ENCODE data around the gene TTLL11. TPM values are rescaled to one million over a fixed set of nuclear protein-coding genes. Genes with fewer than 3 reads are reported as not detected.

The TTLL11 gene
- total RNA-seq, 1 donor from 2014 or later: 4.0 TPM

DNA sequence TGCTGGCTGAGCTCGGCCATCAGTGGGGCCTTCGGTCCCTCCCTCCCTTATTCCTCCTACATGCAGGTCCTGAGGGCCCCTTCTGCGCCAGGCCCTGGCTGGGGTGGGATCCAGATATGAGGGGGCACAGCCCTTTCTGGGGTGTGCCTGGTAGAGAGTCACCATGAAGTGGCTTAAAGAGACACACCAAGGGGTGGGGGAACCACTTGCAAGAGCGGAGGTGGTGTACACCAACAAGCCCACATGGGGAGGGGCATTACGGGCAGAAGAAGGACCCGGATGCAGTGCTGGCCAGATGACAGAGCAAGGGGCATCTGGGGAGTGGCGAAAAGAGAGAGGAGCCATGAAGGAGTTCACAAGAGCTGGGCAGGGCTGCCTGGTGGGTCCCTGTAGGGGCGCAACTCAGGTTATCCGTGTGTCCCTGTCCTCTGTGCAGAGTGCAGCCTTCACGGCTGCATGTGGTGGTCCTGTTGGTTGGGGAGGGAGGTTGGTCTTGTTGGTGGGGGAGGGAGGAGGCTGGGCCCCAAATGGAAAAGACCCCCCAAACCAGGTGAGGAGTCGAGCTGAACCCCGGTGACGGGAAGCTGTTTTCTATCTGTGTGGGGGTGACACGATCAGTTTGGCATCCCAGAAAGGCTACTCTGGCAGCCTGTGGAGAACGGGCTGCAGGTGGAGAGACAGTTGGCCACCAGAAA, 283.6 kb downstream of the TTLL11 start:
- Mint-ChIP-seq H3K27me3 (ENCODE audit: unreplicated experiment) (peaks cover 2% of the 10 kb centered on the region), H3K4me1 (ENCODE audit: unreplicated experiment) (peaks cover 3% of the 10 kb centered on the region), H3K9me3 (ENCODE audit: unreplicated experiment) (no peaks in the 10 kb centered on the region), H3K36me3 (ENCODE audit: low read depth, unreplicated experiment) (no peaks in the 10 kb centered on the region), H3K27ac (ENCODE audit: unreplicated experiment) (no peak overlapping the region), H3K4me3 (ENCODE audit: unreplicated experiment) (no peak overlapping the region)
- no peak for DNase-seq (ENCODE audit: low spot score)
- TF ChIP-seq, protein P1, sequence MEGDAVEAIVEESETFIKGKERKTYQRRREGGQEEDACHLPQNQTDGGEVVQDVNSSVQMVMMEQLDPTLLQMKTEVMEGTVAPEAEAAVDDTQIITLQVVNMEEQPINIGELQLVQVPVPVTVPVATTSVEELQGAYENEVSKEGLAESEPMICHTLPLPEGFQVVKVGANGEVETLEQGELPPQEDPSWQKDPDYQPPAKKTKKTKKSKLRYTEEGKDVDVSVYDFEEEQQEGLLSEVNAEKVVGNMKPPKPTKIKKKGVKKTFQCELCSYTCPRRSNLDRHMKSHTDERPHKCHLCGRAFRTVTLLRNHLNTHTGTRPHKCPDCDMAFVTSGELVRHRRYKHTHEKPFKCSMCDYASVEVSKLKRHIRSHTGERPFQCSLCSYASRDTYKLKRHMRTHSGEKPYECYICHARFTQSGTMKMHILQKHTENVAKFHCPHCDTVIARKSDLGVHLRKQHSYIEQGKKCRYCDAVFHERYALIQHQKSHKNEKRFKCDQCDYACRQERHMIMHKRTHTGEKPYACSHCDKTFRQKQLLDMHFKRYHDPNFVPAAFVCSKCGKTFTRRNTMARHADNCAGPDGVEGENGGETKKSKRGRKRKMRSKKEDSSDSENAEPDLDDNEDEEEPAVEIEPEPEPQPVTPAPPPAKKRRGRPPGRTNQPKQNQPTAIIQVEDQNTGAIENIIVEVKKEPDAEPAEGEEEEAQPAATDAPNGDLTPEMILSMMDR (IDR thresholded peaks at IDR 0.05; ENCODE audit: unreplicated experiment): no peak

DNA sequence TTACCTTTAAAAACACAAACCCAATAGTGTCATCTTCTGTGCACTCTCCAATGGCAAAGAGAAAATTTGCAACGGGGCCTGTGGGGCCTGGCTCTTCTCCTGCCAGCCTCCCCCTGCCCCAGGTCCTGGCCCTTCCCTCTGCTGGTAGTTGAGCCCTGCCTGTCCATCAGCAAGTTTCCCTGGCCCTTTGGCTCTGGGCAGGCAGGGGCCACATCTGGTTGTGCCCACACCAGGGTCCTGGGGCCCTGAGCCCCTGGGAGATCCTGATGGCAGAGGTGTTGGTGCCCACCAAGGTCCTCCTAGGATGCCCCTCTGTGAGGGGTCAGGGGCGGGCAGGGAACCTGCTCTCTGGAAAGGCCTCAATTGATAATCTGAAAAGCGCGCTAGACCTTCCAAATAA, 284.3 kb downstream of the TTLL11 start:
- no peak overlapping the region for H3K4me3 Mint-ChIP-seq (ENCODE audit: unreplicated experiment)
- DNase-seq (ENCODE audit: low spot score): no peak
- peaks cover 2% of the 10 kb centered on the region for H3K27me3 Mint-ChIP-seq (ENCODE audit: unreplicated experiment)
- no peak overlapping the region for H3K27ac Mint-ChIP-seq (ENCODE audit: unreplicated experiment)
- H3K4me1 Mint-ChIP-seq (ENCODE audit: unreplicated experiment): peaks cover 3% of the 10 kb centered on the region
- TF ChIP-seq, protein P1 (IDR thresholded peaks at IDR 0.05; ENCODE audit: unreplicated experiment): no peak
- H3K9me3 Mint-ChIP-seq (ENCODE audit: unreplicated experiment): no peaks in the 10 kb centered on the region
- H3K36me3 Mint-ChIP-seq (ENCODE audit: low read depth, unreplicated experiment): no peaks in the 10 kb centered on the region

DNA sequence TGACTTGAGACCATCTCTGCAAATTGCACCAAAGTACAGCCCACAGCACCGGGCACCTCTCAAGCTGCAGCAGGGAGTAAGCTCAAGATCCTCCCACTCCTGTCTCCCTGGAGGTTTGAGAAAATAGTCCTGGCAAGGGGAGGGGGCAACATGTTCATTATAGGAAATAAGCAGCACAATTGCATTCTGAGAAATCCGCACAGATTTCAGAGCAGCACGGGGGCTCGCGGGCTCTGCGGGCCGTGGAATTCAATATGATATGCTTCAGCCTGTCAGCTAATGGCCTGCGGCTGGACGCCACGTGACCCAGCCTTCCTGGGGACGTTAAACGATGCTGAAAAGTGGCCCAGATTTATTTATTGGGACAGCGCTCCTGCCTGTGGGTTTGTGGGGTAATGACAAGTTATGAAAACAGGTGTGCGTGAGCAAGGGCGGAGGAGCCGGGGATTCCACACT, 285.3 kb downstream of the TTLL11 start:
- Mint-ChIP-seq H3K27me3 (ENCODE audit: unreplicated experiment) (peaks cover 2% of the 10 kb centered on the region), H3K4me1 (ENCODE audit: unreplicated experiment) (peaks cover 3% of the 10 kb centered on the region), H3K9me3 (ENCODE audit: unreplicated experiment) (no peaks in the 10 kb centered on the region), H3K4me3 (ENCODE audit: unreplicated experiment) (no peak overlapping the region), H3K36me3 (ENCODE audit: low read depth, unreplicated experiment) (no peaks in the 10 kb centered on the region), H3K27ac (ENCODE audit: unreplicated experiment) (no peak overlapping the region)
- TF ChIP-seq, protein P1 (IDR thresholded peaks at IDR 0.05; ENCODE audit: unreplicated experiment): no peak
- DNase-seq (ENCODE audit: low spot score): no peak

DNA sequence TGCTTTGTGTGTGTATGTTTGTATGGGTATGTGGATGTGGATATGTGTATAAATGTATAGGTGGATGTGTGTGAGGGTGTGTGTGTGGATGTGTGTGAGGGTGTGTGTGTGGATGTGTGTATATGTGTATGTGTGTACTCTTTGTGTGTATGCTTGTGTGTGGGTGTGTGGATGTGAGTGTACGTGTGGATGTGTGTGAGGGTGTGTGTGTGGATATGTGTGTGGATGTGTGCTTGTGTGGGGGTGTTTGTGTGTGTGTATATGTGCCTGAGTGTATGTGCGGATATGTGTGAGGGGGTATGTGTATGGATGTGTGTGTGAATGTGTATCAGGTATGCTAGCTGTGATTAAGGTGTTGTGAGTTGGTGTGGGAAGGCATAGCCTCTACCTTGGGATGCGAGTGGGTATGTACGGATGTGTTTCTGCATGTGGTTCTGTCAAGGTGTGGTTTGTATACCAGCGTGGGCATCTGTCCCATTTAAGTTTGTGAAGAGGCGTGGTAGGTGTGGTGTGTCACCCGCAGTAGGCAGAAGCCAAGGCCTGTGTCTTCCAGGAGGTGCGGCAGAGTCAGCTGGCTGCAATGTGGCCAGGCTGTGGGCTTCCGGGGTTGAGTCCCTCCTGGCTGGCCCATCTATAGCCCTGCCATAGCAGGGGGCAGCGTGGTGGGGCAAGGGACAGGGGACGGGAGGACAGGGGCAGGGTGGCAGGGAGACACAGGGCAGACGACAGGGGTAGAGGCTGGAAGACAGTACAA, 285.9 kb downstream of the TTLL11 start:
- no peaks in the 10 kb centered on the region for H3K36me3 Mint-ChIP-seq (ENCODE audit: low read depth, unreplicated experiment)
- no peak overlapping the region for H3K27ac Mint-ChIP-seq (ENCODE audit: unreplicated experiment)
- H3K4me1 Mint-ChIP-seq (ENCODE audit: unreplicated experiment): peaks cover 3% of the 10 kb centered on the region
- H3K4me3 Mint-ChIP-seq (ENCODE audit: unreplicated experiment): no peak overlapping the region
- TF ChIP-seq, protein P1 (IDR thresholded peaks at IDR 0.05; ENCODE audit: unreplicated experiment): no peak
- no peaks in the 10 kb centered on the region for H3K9me3 Mint-ChIP-seq (ENCODE audit: unreplicated experiment)
- no peak for DNase-seq (ENCODE audit: low spot score)
- H3K27me3 Mint-ChIP-seq (ENCODE audit: unreplicated experiment): peaks cover 2% of the 10 kb centered on the region

DNA sequence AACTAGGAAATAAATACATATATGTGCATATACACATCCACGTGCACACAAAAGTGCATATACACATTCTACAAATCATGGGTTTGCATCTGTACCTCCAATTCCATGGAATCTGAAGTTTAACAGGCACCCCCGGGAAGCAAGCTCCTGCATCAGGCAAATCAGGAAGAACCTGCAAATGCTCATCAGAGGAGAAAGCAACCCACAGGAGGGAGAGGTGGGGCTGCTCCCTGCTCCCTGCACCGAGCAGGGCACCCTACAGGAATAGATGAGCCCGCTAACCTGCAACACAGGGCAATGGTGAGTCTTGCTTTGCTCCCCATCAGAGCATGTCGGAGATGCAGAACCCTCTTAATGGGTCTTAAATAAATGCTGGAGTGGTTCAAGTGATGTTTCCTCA, 290.4 kb downstream of the TTLL11 start:
- Mint-ChIP-seq H3K9me3 (ENCODE audit: unreplicated experiment) (no peaks in the 10 kb centered on the region), H3K27ac (ENCODE audit: unreplicated experiment) (no peak overlapping the region), H3K27me3 (ENCODE audit: unreplicated experiment) (no peaks in the 10 kb centered on the region), H3K4me1 (ENCODE audit: unreplicated experiment) (no peaks in the 10 kb centered on the region), H3K36me3 (ENCODE audit: low read depth, unreplicated experiment) (no peaks in the 10 kb centered on the region), H3K4me3 (ENCODE audit: unreplicated experiment) (no peak overlapping the region)
- DNase-seq (ENCODE audit: low spot score): no peak
- TF ChIP-seq, protein P1 (IDR thresholded peaks at IDR 0.05; ENCODE audit: unreplicated experiment): no peak
